ENCODE data around the gene ZC3H11A. TPM values are rescaled to one million over a fixed set of nuclear protein-coding genes. Genes with fewer than 3 reads are reported as not detected.

ZC3H11A gene
- total and polyA plus RNA-seq, 2 of the 4 experiments (the other 2 are of a cell fraction), result 52.1 to 66.5 TPM

DNA sequence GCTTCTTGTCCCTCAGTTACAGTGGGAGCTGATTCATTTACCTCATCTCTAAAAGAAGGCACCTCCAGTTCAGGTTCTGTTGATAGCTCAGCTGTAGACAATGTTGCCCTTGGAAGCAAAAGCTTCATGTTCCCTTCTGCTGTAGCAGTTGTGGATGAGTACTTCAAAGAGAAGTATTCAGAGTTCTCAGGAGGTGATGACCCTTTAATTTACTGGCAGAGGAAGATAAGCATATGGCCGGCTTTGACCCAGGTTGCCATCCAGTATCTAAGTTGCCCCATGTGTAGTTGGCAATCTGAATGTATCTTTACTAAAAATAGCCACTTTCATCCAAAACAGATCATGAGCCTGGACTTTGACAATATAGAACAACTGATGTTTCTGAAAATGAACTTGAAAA is 4.5 kb downstream of the ZC3H11A start:
- Histone ChIP-seq H3K9ac (ENCODE audit: low read depth, low read length) (no peak overlapping the region), H4K8ac (ENCODE audit: low read depth in 2 of 2, low read length in 2 of 2) (no peak overlapping the region), H2AK9ac (replicated peaks; ENCODE audit: low read depth, low read length, poor library complexity) (no peak overlapping the region), H2AFZ (replicated peaks; ENCODE audit: low read length, poor library complexity) (no peak overlapping the region), H3K4me2 (ENCODE audit: low read depth, low read length) (peak overlapping the region; percentile 20; the same call in 1 of the 2 replicates), H3K4me1 (ENCODE audit: control insufficient read depth, insufficient read depth, low read length) (peaks cover 12% of the 10 kb centered on the region), H4K5ac (ENCODE audit: low read depth, low read length) (no peak overlapping the region), H3K27ac (ENCODE audit: insufficient read depth, low read length) (no peak overlapping the region), H3K36me3 (ENCODE audit: control insufficient read depth, insufficient read depth, low read length) (peaks cover 20% of the 10 kb centered on the region), H2BK15ac (ENCODE audit: low read depth, low read length) (no peak overlapping the region), H3K23ac (ENCODE audit: low read depth, low read length) (peak overlapping the region; percentile 4; the same call in 1 of the 2 replicates), H3K9me1 (ENCODE audit: insufficient read depth, low read length) (peaks cover 17% of the 10 kb centered on the region), H3K79me1 (ENCODE audit: low read depth in 1 of 2, low read length in 2 of 2) (peaks cover 10 to 56% of the 10 kb centered on the region in 2 experiments; a peak in 3 of 4 replicates), H3K4me3 (ENCODE audit: insufficient read depth, low read depth, low read length) (no peak overlapping the region), H2BK120ac (ENCODE audit: low read depth, low read length) (no peak overlapping the region), H3K9me3 (ENCODE audit: control insufficient read depth, insufficient read depth, low read length) (no peaks in the 10 kb centered on the region), H3K56ac (ENCODE audit: extremely low read depth, insufficient read depth, low read length) (no peak overlapping the region), H3K4ac (ENCODE audit: low read depth, low read length) (no peak overlapping the region), H2BK5ac (ENCODE audit: low read depth, low read length, poor library complexity, severe bottlenecking) (peak overlapping the region; percentile 44), H3K18ac (ENCODE audit: low read depth, low read length) (no peak overlapping the region), H4K20me1 (ENCODE audit: insufficient read depth, low read length) (peaks cover 65% of the 10 kb centered on the region), H2AK5ac (ENCODE audit: low read depth, low read length) (no peak overlapping the region), H2BK20ac (ENCODE audit: low read depth, low read length) (no peak overlapping the region), H3K14ac (replicated peaks; ENCODE audit: low read depth, low read length) (no peak overlapping the region; the same call in 1 of the 2 replicates), H3K27me3 (ENCODE audit: control insufficient read depth, insufficient read depth, low read length) (no peaks in the 10 kb centered on the region), H4K91ac (ENCODE audit: insufficient read depth, low read depth, low read length) (no peak overlapping the region)
- ATAC-seq (ENCODE audit: low read depth) (no peak), DNase-seq (no peak)
- no CpG with 5 or more reads among the region's 1 CpG for WGBS, 2 experiments (ENCODE audit: extremely low coverage in 2 of 2, insufficient read length in 1 of 2)
- BruUV-seq (replicated peaks), result no TSS peak
- intact Hi-C loops (cut with micrococcal nuclease), result loop anchor here (5.0 to 10.0 kb wide), 2 partner anchors 85 to 243 kb away; no protein-coding TSS in a partner anchor
- ChIA-PET POLR2A (ENCODE audit: unreplicated experiment) (no interaction called here), CTCF (no interaction called here)
- dilution Hi-C loops (cut with HindIII; ENCODE audit: low sequenced_read_pairs, unreplicated experiment), result no loop called here
- no peak for TF ChIP-seq NFE2L2 (IDR thresholded peaks at IDR 0.05; ENCODE audit: low read depth, low read length)
- no peak for TF ChIP-seq RFX5 (IDR thresholded peaks at IDR 0.05; ENCODE audit: low read depth, low read length)
- no peak for TF ChIP-seq BHLHE40 (IDR thresholded peaks at IDR 0.05; ENCODE audit: low read depth, low read length)
- TF ChIP-seq, protein P1, sequence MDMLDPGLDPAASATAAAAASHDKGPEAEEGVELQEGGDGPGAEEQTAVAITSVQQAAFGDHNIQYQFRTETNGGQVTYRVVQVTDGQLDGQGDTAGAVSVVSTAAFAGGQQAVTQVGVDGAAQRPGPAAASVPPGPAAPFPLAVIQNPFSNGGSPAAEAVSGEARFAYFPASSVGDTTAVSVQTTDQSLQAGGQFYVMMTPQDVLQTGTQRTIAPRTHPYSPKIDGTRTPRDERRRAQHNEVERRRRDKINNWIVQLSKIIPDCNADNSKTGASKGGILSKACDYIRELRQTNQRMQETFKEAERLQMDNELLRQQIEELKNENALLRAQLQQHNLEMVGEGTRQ (IDR thresholded peaks at IDR 0.05; ENCODE audit: low read depth, low read length), result no peak
- no peak for TF ChIP-seq MAFK (IDR thresholded peaks at IDR 0.05; ENCODE audit: low read depth, low read length)
- no peak for TF ChIP-seq CEBPB (IDR thresholded peaks at IDR 0.05; ENCODE audit: low read depth, low read length)
- TF ChIP-seq RAD21 (IDR thresholded peaks at IDR 0.05; ENCODE audit: low read length), result no peak
- TF ChIP-seq, protein P2, sequence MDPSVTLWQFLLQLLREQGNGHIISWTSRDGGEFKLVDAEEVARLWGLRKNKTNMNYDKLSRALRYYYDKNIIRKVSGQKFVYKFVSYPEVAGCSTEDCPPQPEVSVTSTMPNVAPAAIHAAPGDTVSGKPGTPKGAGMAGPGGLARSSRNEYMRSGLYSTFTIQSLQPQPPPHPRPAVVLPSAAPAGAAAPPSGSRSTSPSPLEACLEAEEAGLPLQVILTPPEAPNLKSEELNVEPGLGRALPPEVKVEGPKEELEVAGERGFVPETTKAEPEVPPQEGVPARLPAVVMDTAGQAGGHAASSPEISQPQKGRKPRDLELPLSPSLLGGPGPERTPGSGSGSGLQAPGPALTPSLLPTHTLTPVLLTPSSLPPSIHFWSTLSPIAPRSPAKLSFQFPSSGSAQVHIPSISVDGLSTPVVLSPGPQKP (IDR thresholded peaks at IDR 0.05; ENCODE audit: borderline replicate concordance, low read depth, low read length), result no peak
- no peak for TF ChIP-seq CHD1 (IDR thresholded peaks at IDR 0.05; ENCODE audit: low read depth, low read length)
- TF ChIP-seq, protein P3, sequence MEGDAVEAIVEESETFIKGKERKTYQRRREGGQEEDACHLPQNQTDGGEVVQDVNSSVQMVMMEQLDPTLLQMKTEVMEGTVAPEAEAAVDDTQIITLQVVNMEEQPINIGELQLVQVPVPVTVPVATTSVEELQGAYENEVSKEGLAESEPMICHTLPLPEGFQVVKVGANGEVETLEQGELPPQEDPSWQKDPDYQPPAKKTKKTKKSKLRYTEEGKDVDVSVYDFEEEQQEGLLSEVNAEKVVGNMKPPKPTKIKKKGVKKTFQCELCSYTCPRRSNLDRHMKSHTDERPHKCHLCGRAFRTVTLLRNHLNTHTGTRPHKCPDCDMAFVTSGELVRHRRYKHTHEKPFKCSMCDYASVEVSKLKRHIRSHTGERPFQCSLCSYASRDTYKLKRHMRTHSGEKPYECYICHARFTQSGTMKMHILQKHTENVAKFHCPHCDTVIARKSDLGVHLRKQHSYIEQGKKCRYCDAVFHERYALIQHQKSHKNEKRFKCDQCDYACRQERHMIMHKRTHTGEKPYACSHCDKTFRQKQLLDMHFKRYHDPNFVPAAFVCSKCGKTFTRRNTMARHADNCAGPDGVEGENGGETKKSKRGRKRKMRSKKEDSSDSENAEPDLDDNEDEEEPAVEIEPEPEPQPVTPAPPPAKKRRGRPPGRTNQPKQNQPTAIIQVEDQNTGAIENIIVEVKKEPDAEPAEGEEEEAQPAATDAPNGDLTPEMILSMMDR (conservative IDR thresholded peaks at IDR 0.05; ENCODE audit: low read depth, low read length), result no peak
- no peak for TF ChIP-seq POLR2A (IDR thresholded peaks at IDR 0.05; ENCODE audit: low read depth, low read length)
- TF ChIP-seq MAZ (IDR thresholded peaks at IDR 0.05; ENCODE audit: borderline replicate concordance, low read depth, low read length), result no peak
- TF ChIP-seq SMC3 (IDR thresholded peaks at IDR 0.05; ENCODE audit: low read depth, low read length), result no peak
- no peak for TF ChIP-seq RCOR1 (IDR thresholded peaks at IDR 0.05; ENCODE audit: insufficient replicate concordance, low read length)
- no peak for TF ChIP-seq FOS (IDR thresholded peaks at IDR 0.05; ENCODE audit: low read depth, low read length)
- no peak for TF ChIP-seq MXI1 (IDR thresholded peaks at IDR 0.05; ENCODE audit: borderline replicate concordance, low read depth, low read length)
- in situ Hi-C loops (cut with MboI; ENCODE audit: low sequenced_read_pairs), result no loop called here
